CD14-positive monocyte (primary cell): ENCODE data around the gene DAGLA. TPM values are rescaled to one million over a fixed set of nuclear protein-coding genes. Genes with fewer than 3 reads are reported as not detected.

Experiments
- DNase-seq, 3 donors: peaks; one replicate each; pipeline ENCODE4 v3.0.0-alpha.2; 2011 to 2022
- H2AFZ ChIP-seq: 2 replicates; pipeline ENCODE4 v1.6.0; 2012; ENCODE audit warnings: mild to moderate bottlenecking, low read depth, low read length, inconsistent platforms; ENCODE audit not compliant: insufficient read depth, poor library complexity, severe bottlenecking
- H3K27ac ChIP-seq, 2 donors: 1 replicate in 1 of 2; 2 replicates in 1 of 2; pipeline ENCODE4 v1.5.1; 2012 to 2013; ENCODE audit warnings: low read length in 2 of 2, control low read depth in 1 of 2, inconsistent platforms in 1 of 2, low read depth in 1 of 2, mild to moderate bottlenecking in 1 of 2
- H3K27me3 ChIP-seq, 2 donors: one replicate each; pipeline versions ENCODE4 v1.6.0 to v1.6.1; 2011 to 2013; ENCODE audit warnings: low read length in 2 of 2; ENCODE audit not compliant: control insufficient read depth in 2 of 2, insufficient read depth in 2 of 2
- H3K36me3 ChIP-seq, 2 donors: replicated peaks in 1 of 2; 1 replicate in 1 of 2; 2 replicates in 1 of 2; pipeline versions ENCODE4 v1.5.1 to v1.6.1; 2012 to 2013; ENCODE audit warnings: low read length in 2 of 2, control low read depth in 1 of 2, inconsistent platforms in 1 of 2, mild to moderate bottlenecking in 1 of 2; ENCODE audit not compliant: insufficient read depth in 2 of 2, control insufficient read depth in 1 of 2
- H3K4me1 ChIP-seq, 2 donors: 1 replicate in 1 of 2; 2 replicates in 1 of 2; pipeline versions ENCODE4 v1.5.1 to v1.6.1; 2012 to 2013; ENCODE audit warnings: low read length in 2 of 2, control low read depth in 1 of 2, inconsistent platforms in 1 of 2, mild to moderate bottlenecking in 1 of 2, moderate library complexity in 1 of 2; ENCODE audit not compliant: insufficient read depth in 2 of 2, control insufficient read depth in 1 of 2
- H3K4me2 ChIP-seq: replicated peaks from 2 replicates; pipeline ENCODE3; 2012; ENCODE audit warnings: low read length, moderate library complexity, mild to moderate bottlenecking; ENCODE audit not compliant: poor library complexity, severe bottlenecking; ENCODE audit errors: extremely low read depth
- H3K4me3 ChIP-seq, 3 experiments: fragments of 200-600 bp in 1 of 3; sonication (generic) in 1 of 3; replicated peaks in 1 of 3; 1 replicate in 2 of 3; 2 replicates in 1 of 3; pipeline ENCODE4 v1.5.1; 2011 to 2013; ENCODE audit warnings: low read length in 3 of 3, mild to moderate bottlenecking in 3 of 3, control low read depth in 2 of 3, low read depth in 2 of 3, inconsistent platforms in 1 of 3, moderate library complexity in 1 of 3
- H3K79me2 ChIP-seq: 2 replicates; pipeline ENCODE4 v1.6.0; 2012; ENCODE audit warnings: mild to moderate bottlenecking, control low read depth, inconsistent platforms, low read length, moderate library complexity; ENCODE audit not compliant: insufficient read depth
- H3K9ac ChIP-seq: 2 replicates; pipeline ENCODE4 v1.6.0; 2017; ENCODE audit warnings: low read length, mild to moderate bottlenecking; ENCODE audit not compliant: insufficient read depth, poor library complexity, severe bottlenecking
- H3K9me3 ChIP-seq, 2 donors: replicated peaks in 1 of 2; 1 replicate in 1 of 2; 2 replicates in 1 of 2; pipeline versions ENCODE4 v1.5.1 to v1.6.1; 2012 to 2013; ENCODE audit warnings: low read length in 2 of 2, control low read depth in 1 of 2; ENCODE audit not compliant: control insufficient read depth in 1 of 2, insufficient read depth in 1 of 2
- H4K20me1 ChIP-seq: 2 replicates; pipeline ENCODE4 v1.6.0; 2012; ENCODE audit warnings: mild to moderate bottlenecking, low read length, control low read depth, moderate library complexity; ENCODE audit not compliant: insufficient read depth
- H3K27ac Mint-ChIP-seq, 7 donors: one replicate each; pipeline ENCODE4 v1.8.0; 2020; ENCODE audit warnings: mild to moderate bottlenecking in 7 of 7, mixed read lengths in 7 of 7, moderate library complexity in 6 of 7, inconsistent platforms in 2 of 7
- H3K27me3 Mint-ChIP-seq, 3 donors: one replicate each; pipeline ENCODE4 v1.8.0; 2021 to 2022; ENCODE audit warnings: low read depth in 3 of 3, mild to moderate bottlenecking in 3 of 3, mixed read lengths in 3 of 3, moderate library complexity in 3 of 3, inconsistent platforms in 1 of 3
- H3K36me3 Mint-ChIP-seq, 2 donors: one replicate each; pipeline ENCODE4 v1.8.0; 2020; ENCODE audit warnings: mixed read lengths in 2 of 2, inconsistent platforms in 1 of 2, mild to moderate bottlenecking in 1 of 2
- H3K4me1 Mint-ChIP-seq: one replicate; pipeline ENCODE4 v1.8.0; 2020; ENCODE audit warnings: mild to moderate bottlenecking, mixed read lengths
- H3K4me3 Mint-ChIP-seq, 2 donors: one replicate each; pipeline ENCODE4 v1.8.0; 2020; ENCODE audit warnings: mild to moderate bottlenecking in 2 of 2, mixed read lengths in 2 of 2, moderate library complexity in 1 of 2
- H3K9me3 Mint-ChIP-seq, 7 donors: one replicate each; pipeline ENCODE4 v1.8.0; 2020 to 2022; ENCODE audit warnings: mixed read lengths in 7 of 7, mild to moderate bottlenecking in 6 of 7, moderate library complexity in 6 of 7, inconsistent platforms in 2 of 7
- WGBS: methylation state at CpG from one replicate; pipeline ENCODE4 v1.1.5; 2013; ENCODE audit warnings: missing lambda C conversion rate; ENCODE audit not compliant: insufficient coverage; 5-methylcytosine and 5-hydroxymethylcytosine counted together
- intact Hi-C, 2 donors: fragments of 100-400 bp; cut with micrococcal nuclease; formaldehyde crosslinking; loops; one replicate each; pipeline versions ENCODE4 v1.15.0 to v1.15.1; 2023
- polyA plus RNA-seq, 3 donors: library from polyadenylated mRNA; depleted of rRNA in 1 of 3; unstranded in 2 of 3; stranded (reverse) in 1 of 3; fragments of 300-500 nt in 2 of 3; fragments of >200 nt in 1 of 3; fragmentation: Illumina TruSeq in 2 of 3; gene quantifications; 1 replicate in 2 of 3; 2 replicates in 1 of 3; pipeline ENCODE4 v1.2.3, GENCODE V29; 2012 to 2021
- TF ChIP-seq, protein P1 (sequence below): fragments of 200-600 bp; IDR thresholded peaks from one replicate; pipeline ENCODE4 v1.8.0; 2022; ENCODE audit warnings: antibody characterized with exemption, mild to moderate bottlenecking

DAGLA gene
- polyA plus RNA-seq, 3 donors, result 0.16 to 6.7 (median 0.73) TPM

DNA sequence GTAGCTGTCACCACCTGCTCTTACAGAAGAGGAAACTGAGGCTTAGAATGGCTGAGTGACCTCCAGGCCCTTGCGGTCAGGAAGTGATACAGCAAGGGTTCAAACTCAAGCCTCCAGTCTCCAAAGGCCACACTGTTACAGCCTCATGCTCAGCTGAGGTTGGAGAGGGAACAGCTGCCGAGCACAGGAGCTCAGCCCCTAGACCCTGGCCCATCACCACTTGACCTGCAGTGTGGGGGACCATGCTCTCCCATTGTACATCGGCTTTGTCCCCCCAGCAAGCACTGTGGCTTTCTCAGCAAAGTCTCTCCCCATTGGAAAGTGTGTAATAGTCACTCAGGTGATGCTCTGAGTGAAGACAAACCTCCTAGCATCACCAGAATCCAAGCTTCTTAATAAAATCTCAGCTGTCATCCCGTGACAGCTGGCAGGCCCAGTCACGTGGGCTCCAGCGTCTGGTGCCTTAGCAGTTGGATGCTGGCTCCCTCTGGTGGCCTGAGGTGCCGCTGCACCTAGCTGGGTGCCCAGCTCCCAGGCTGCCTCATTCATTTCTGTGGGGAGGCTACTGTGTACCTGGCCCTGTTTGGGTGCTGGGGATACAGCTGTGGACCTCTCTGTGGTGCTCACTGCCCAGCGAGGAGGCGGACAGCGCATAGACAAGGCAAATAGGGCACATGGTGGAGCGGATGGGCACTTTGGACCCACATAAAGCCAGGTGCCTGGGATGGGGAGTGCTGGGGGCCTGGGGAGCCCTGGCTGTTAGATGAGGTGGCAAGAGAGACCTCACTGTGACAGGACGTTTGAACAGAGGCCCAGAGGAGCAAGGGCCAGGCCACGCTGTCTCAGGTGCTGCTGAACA lies 53.2 kb downstream of the DAGLA start:
- Mint-ChIP-seq H3K4me1 (peaks cover 7% of the 10 kb centered on the region), H3K9me3 (peaks cover 0 to 2% (median 0%) of the 10 kb centered on the region in 7 donors), H3K27ac (peak overlapping the region in 6 of 7 donors; percentile 70 to 81 (median 73)), H3K36me3 (peaks cover 37% of the 10 kb centered on the region in 2 donors), H3K4me3 (no peak overlapping the region), H3K27me3 (peaks cover 0 to 1% (median 0%) of the 10 kb centered on the region in 3 donors)
- Histone ChIP-seq H3K27me3 (no peaks in the 10 kb centered on the region), H2AFZ (peak overlapping the region; percentile 42), H3K27ac (peak overlapping the region in 1 of 2 donors; percentile 76), H4K20me1 (no peaks in the 10 kb centered on the region), H3K9ac (no peak overlapping the region), H3K9me3 (no peaks in the 10 kb centered on the region), H3K79me2 (no peaks in the 10 kb centered on the region), H3K4me1 (peaks cover 0 to 5% of the 10 kb centered on the region in 2 donors), H3K4me2 (no peak overlapping the region), H3K36me3 (peaks cover 16 to 44% of the 10 kb centered on the region in 2 donors), H3K4me3 (no peak overlapping the region)
- TF ChIP-seq, protein P1, sequence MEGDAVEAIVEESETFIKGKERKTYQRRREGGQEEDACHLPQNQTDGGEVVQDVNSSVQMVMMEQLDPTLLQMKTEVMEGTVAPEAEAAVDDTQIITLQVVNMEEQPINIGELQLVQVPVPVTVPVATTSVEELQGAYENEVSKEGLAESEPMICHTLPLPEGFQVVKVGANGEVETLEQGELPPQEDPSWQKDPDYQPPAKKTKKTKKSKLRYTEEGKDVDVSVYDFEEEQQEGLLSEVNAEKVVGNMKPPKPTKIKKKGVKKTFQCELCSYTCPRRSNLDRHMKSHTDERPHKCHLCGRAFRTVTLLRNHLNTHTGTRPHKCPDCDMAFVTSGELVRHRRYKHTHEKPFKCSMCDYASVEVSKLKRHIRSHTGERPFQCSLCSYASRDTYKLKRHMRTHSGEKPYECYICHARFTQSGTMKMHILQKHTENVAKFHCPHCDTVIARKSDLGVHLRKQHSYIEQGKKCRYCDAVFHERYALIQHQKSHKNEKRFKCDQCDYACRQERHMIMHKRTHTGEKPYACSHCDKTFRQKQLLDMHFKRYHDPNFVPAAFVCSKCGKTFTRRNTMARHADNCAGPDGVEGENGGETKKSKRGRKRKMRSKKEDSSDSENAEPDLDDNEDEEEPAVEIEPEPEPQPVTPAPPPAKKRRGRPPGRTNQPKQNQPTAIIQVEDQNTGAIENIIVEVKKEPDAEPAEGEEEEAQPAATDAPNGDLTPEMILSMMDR, result peak; percentile 94
- DNase-seq, result peak; percentile 86 to 95 (median 89)
- WGBS, result 17% methylated on average over 11 of the region's 13 CpGs
- intact Hi-C loops, result loop anchor here (1.0 to 2.0 kb wide), 2 partner anchors 53 kb away; partner anchors contain the start of gene DAGLA (in 2 of the 2)

GRCh38 chr11:61734767-61735166 lies 54.6 kb downstream of the DAGLA start:
- Mint-ChIP-seq H3K27me3 (peaks cover 0 to 2% (median 1%) of the 10 kb centered on the region in 3 donors), H3K4me1 (peaks cover 7% of the 10 kb centered on the region), H3K4me3 (no peak overlapping the region), H3K27ac (no peak overlapping the region), H3K36me3 (peaks cover 32% of the 10 kb centered on the region in 2 donors), H3K9me3 (peaks cover 0 to 2% (median 0%) of the 10 kb centered on the region in 7 donors)
- no peak overlapping the region for H3K9ac ChIP-seq
- peaks cover 0 to 5% of the 10 kb centered on the region in 2 donors for H3K4me1 ChIP-seq
- DNase-seq, result no peak
- H3K27me3 ChIP-seq, result no peaks in the 10 kb centered on the region
- intact Hi-C loops, result no loop called here
- no peaks in the 10 kb centered on the region for H4K20me1 ChIP-seq
- no peaks in the 10 kb centered on the region for H3K9me3 ChIP-seq
- WGBS, result 95% methylated on average over 14 of the region's 14 CpGs
- H3K4me3 ChIP-seq, result no peak overlapping the region
- peaks cover 17 to 32% of the 10 kb centered on the region in 2 donors for H3K36me3 ChIP-seq
- no peak overlapping the region for H2AFZ ChIP-seq
- no peak overlapping the region for H3K27ac ChIP-seq
- TF ChIP-seq, protein P1, result no peak
- H3K4me2 ChIP-seq, result no peak overlapping the region
- H3K79me2 ChIP-seq, result no peaks in the 10 kb centered on the region
